Measurements from ENCODE around the gene UFD1. TPM values are rescaled to one million over a fixed set of nuclear protein-coding genes. Genes with fewer than 3 reads are reported as not detected.
A peak's percentile ranks its signal among the peaks of the same experiment; 100 is the strongest.

UFD1 gene
- total RNA-seq, 2 experiments from 2014 or later: 71.1 to 79.3 TPM

- DNase-seq: no peak
- H3K4me1 Mint-ChIP-seq: peaks cover 11% of the 10 kb centered on the region
- H3K9me3 Mint-ChIP-seq: no peaks in the 10 kb centered on the region
- no peak overlapping the region for H3K27ac Mint-ChIP-seq
- H3K4me3 Mint-ChIP-seq: no peak overlapping the region
- H3K27me3 Mint-ChIP-seq: no peaks in the 10 kb centered on the region
- H3K36me3 Mint-ChIP-seq: peaks cover 23% of the 10 kb centered on the region
These were observed 21.1 kb downstream of the UFD1 start for GRCh38 chr22:19457828-19458428.

- Mint-ChIP-seq H3K36me3 (peaks cover 25% of the 10 kb centered on the region), H3K27me3 (no peaks in the 10 kb centered on the region)
These were observed 22.5 kb downstream of the UFD1 start for GRCh38 chr22:19456541-19456940.

GRCh38 chr22:19455585-19456370 lies 23.2 kb downstream of the UFD1 start:
- no peak for DNase-seq
- peak overlapping the region; percentile 43 for H3K27ac Mint-ChIP-seq
- H3K36me3 Mint-ChIP-seq: peaks cover 25% of the 10 kb centered on the region

More at GRCh38 chr22:19456541-19456940, 22.5 kb downstream of the UFD1 start:
- peaks cover 11% of the 10 kb centered on the region for H3K4me1 Mint-ChIP-seq
- H3K27ac Mint-ChIP-seq: no peak overlapping the region
- H3K9me3 Mint-ChIP-seq: no peaks in the 10 kb centered on the region
- no peak overlapping the region for H3K4me3 Mint-ChIP-seq
- no peak for DNase-seq

GRCh38 chr22:19455033-19455432 lies 24.0 kb downstream of the UFD1 start:
- Mint-ChIP-seq H3K36me3 (peaks cover 25% of the 10 kb centered on the region), H3K9me3 (no peaks in the 10 kb centered on the region), H3K4me3 (no peak overlapping the region), H3K27ac (no peak overlapping the region), H3K27me3 (no peaks in the 10 kb centered on the region), H3K4me1 (peaks cover 11% of the 10 kb centered on the region)
- no peak for DNase-seq

More at GRCh38 chr22:19455585-19456370, 23.2 kb downstream of the UFD1 start:
- no peak overlapping the region for H3K4me3 Mint-ChIP-seq
- no peaks in the 10 kb centered on the region for H3K9me3 Mint-ChIP-seq
- no peaks in the 10 kb centered on the region for H3K27me3 Mint-ChIP-seq
- peaks cover 11% of the 10 kb centered on the region for H3K4me1 Mint-ChIP-seq

- no peaks in the 10 kb centered on the region for H3K27me3 Mint-ChIP-seq
- H3K36me3 Mint-ChIP-seq: peaks cover 25% of the 10 kb centered on the region
- H3K4me1 Mint-ChIP-seq: peaks cover 16% of the 10 kb centered on the region
- H3K27ac Mint-ChIP-seq: peak overlapping the region; percentile 59
- no peak for DNase-seq
- no peaks in the 10 kb centered on the region for H3K9me3 Mint-ChIP-seq
- H3K4me3 Mint-ChIP-seq: no peak overlapping the region
These were observed 24.8 kb downstream of the UFD1 start for GRCh38 chr22:19454156-19454555.

GRCh38 chr22:19453718-19454117 lies 25.3 kb downstream of the UFD1 start:
- peaks cover 17% of the 10 kb centered on the region for H3K4me1 Mint-ChIP-seq
- H3K27ac Mint-ChIP-seq: no peak overlapping the region
- DNase-seq: no peak
- H3K27me3 Mint-ChIP-seq: no peaks in the 10 kb centered on the region
- peaks cover 25% of the 10 kb centered on the region for H3K36me3 Mint-ChIP-seq
- H3K9me3 Mint-ChIP-seq: no peaks in the 10 kb centered on the region
- no peak overlapping the region for H3K4me3 Mint-ChIP-seq

- Mint-ChIP-seq H3K27me3 (no peaks in the 10 kb centered on the region), H3K36me3 (peaks cover 33% of the 10 kb centered on the region), H3K4me3 (no peak overlapping the region), H3K9me3 (no peaks in the 10 kb centered on the region), H3K27ac (no peak overlapping the region), H3K4me1 (peaks cover 27% of the 10 kb centered on the region)
- DNase-seq: no peak
These were observed 27.4 kb downstream of the UFD1 start for GRCh38 chr22:19451570-19451969.

- DNase-seq: no peak
- peaks cover 27% of the 10 kb centered on the region for H3K4me1 Mint-ChIP-seq
- H3K36me3 Mint-ChIP-seq: peaks cover 34% of the 10 kb centered on the region
- no peaks in the 10 kb centered on the region for H3K9me3 Mint-ChIP-seq
- no peak overlapping the region for H3K27ac Mint-ChIP-seq
- H3K4me3 Mint-ChIP-seq: no peak overlapping the region
- no peaks in the 10 kb centered on the region for H3K27me3 Mint-ChIP-seq
These were observed 28.4 kb downstream of the UFD1 start for GRCh38 chr22:19450363-19451175.

GRCh38 chr22:19449422-19449767 lies 29.6 kb downstream of the UFD1 start:
- Mint-ChIP-seq H3K4me1 (peaks cover 29% of the 10 kb centered on the region), H3K36me3 (peaks cover 24% of the 10 kb centered on the region), H3K27me3 (no peaks in the 10 kb centered on the region), H3K4me3 (no peak overlapping the region), H3K9me3 (no peaks in the 10 kb centered on the region), H3K27ac (no peak overlapping the region)
- no peak for DNase-seq

GRCh38 chr22:19448739-19449421 lies 30.1 kb downstream of the UFD1 start:
- no peak overlapping the region for H3K27ac Mint-ChIP-seq
- no peaks in the 10 kb centered on the region for H3K27me3 Mint-ChIP-seq
- H3K9me3 Mint-ChIP-seq: no peaks in the 10 kb centered on the region
- H3K4me3 Mint-ChIP-seq: peak overlapping the region; percentile 89
- peaks cover 21% of the 10 kb centered on the region for H3K36me3 Mint-ChIP-seq
- peaks cover 28% of the 10 kb centered on the region for H3K4me1 Mint-ChIP-seq
- DNase-seq: peak; percentile 26

- Mint-ChIP-seq H3K4me3 (peak overlapping the region; percentile 89), H3K4me1 (peaks cover 30% of the 10 kb centered on the region), H3K36me3 (peaks cover 21% of the 10 kb centered on the region), H3K9me3 (no peaks in the 10 kb centered on the region), H3K27me3 (no peaks in the 10 kb centered on the region), H3K27ac (peak overlapping the region; percentile 90)
- DNase-seq: peak; percentile 36
These were observed 30.9 kb downstream of the UFD1 start for GRCh38 chr22:19448076-19448607.

- Mint-ChIP-seq H3K27me3 (no peaks in the 10 kb centered on the region), H3K4me1 (peaks cover 34% of the 10 kb centered on the region), H3K36me3 (peaks cover 17% of the 10 kb centered on the region), H3K27ac (peak within 1 kb of the TSS; percentile 90), H3K9me3 (no peaks in the 10 kb centered on the region), H3K4me3 (peak within 1 kb of the TSS; percentile 89)
- peak; percentile 87 for DNase-seq
These were observed 31.5 kb downstream of the UFD1 start, which contains the start of gene C22orf39 for GRCh38 chr22:19447330-19448075. C22orf39 (minus strand) TSS chr22:19447711; CDS start chr22:19447688, 23 bp downstream.

- Mint-ChIP-seq H3K9me3 (no peaks in the 10 kb centered on the region), H3K27me3 (no peaks in the 10 kb centered on the region), H3K4me3 (peak overlapping the region; percentile 89), H3K27ac (peak overlapping the region; percentile 90), H3K4me1 (peaks cover 34% of the 10 kb centered on the region), H3K36me3 (peaks cover 19% of the 10 kb centered on the region)
- no peak for DNase-seq
These were observed 32.2 kb downstream of the UFD1 start for GRCh38 chr22:19446603-19447329.

Data from activated naive CD8-positive, alpha-beta T cell treated with anti-CD3 and anti-CD28 coated beads for 36 hours (primary cell).